GM12873 (cell line): ENCODE data around the gene IL10RA.

ENCODE experiments used
- CTCF ChIP-seq: IDR thresholded peaks from 2 replicates; pipeline ENCODE4 v1.5.1; 2012; ENCODE audit warnings: low read depth, mild to moderate bottlenecking, moderate library complexity, low read length, control low read depth; ENCODE audit not compliant: insufficient read depth; ENCODE audit errors: missing control alignments

IL10RA gene

GRCh38 chr11:117958949-117959348 lies 27.2 kb upstream of the IL10RA start:
- no peak for TF ChIP-seq CTCF

GRCh38 chr11:117959438-117960149 lies 26.6 kb upstream of the IL10RA start:
- no peak for TF ChIP-seq CTCF

- no peak for TF ChIP-seq CTCF
Measured at GRCh38 chr11:117960406-117960805, 25.8 kb upstream of the IL10RA start.

GRCh38 chr11:117961896-117962295 lies 24.3 kb upstream of the IL10RA start:
- TF ChIP-seq CTCF = no peak

- no peak for TF ChIP-seq CTCF
Measured at GRCh38 chr11:117962826-117963225, 23.4 kb upstream of the IL10RA start.

- TF ChIP-seq CTCF = no peak
Measured at GRCh38 chr11:117966908-117967307, 19.3 kb upstream of the IL10RA start.

GRCh38 chr11:117969160-117969991 lies 16.8 kb upstream of the IL10RA start:
- TF ChIP-seq CTCF = no peak
